Measurements from ENCODE around the gene ANKRD28. TPM values are rescaled to one million over a fixed set of nuclear protein-coding genes. Genes with fewer than 3 reads are reported as not detected.

ANKRD28 gene
- total and polyA plus RNA-seq, 7 experiments from 2014 or later: 8.7 to 70.4 (median 28.5) TPM

DNA sequence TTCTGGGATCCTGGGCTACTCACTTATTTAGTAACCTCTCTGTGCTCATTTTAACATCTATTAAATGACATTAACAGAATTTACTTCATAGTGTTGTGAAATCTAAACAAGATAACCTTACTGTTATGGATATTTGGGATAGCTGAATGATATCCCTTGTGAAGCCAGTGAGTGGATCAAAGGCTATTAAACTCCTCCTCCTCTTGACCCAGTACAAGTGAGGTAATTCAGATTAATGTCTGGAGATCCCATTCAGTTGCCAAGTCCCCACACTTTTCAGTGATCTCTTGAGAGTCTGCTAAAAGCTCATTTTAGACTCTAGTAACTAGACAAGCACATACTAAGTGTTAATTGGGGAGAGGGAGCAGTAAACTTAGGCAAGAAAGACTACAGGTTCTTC, 2.5 kb upstream of the ANKRD28 start:
- peaks cover 26 to 33% of the 10 kb centered on the region in 2 donors for H3K4me1 ChIP-seq (ENCODE audit: control insufficient read depth in 2 of 2, insufficient read depth in 2 of 2, low read length in 2 of 2)
- ATAC-seq: no peak
- Mint-ChIP-seq H3K4me1 (peaks cover 44 to 95% (median 79%) of the 10 kb centered on the region in 7 donors), H3K27ac (peak overlapping the region in 5 of 9 donors; percentile 14 to 83 (median 39)), H3K27me3 (no peaks in the 10 kb centered on the region), H3K4me3 (peak overlapping the region in 3 of 10 donors; percentile 7 to 30 (median 12)), H3K9me3 (peaks cover 0 to 6% (median 0%) of the 10 kb centered on the region in 11 donors), H3K36me3 (peaks cover 0 to 19% (median 4%) of the 10 kb centered on the region in 5 donors)
- intact Hi-C loops (cut with micrococcal nuclease): loop anchor here in 1 of 2 donors (1.0 kb wide), 1 partner anchor 8 kb away; no protein-coding TSS in a partner anchor
- ChIA-PET CTCF (interaction anchor here (1.0 kb wide), 1 partner anchor 170 kb away, joined by 4 read pairs; no protein-coding TSS in a partner anchor), POLR2A (no interaction called here)
- no peaks in the 10 kb centered on the region for H3K36me3 ChIP-seq (ENCODE audit: control insufficient read depth in 2 of 3, insufficient read depth in 3 of 3, low read length in 3 of 3)
- no peaks in the 10 kb centered on the region for H3K27me3 ChIP-seq (ENCODE audit: control insufficient read depth in 2 of 2, insufficient read depth in 2 of 2, low read length in 2 of 2)
- no peak overlapping the region for H3K4me3 ChIP-seq (ENCODE audit: low read length)
- no peak overlapping the region for H3K27ac ChIP-seq (ENCODE audit: low read depth, low read length)
- no peak for DNase-seq
- no peaks in the 10 kb centered on the region for H3K9me3 ChIP-seq (ENCODE audit: control insufficient read depth in 2 of 3, low read length in 3 of 3)

DNA sequence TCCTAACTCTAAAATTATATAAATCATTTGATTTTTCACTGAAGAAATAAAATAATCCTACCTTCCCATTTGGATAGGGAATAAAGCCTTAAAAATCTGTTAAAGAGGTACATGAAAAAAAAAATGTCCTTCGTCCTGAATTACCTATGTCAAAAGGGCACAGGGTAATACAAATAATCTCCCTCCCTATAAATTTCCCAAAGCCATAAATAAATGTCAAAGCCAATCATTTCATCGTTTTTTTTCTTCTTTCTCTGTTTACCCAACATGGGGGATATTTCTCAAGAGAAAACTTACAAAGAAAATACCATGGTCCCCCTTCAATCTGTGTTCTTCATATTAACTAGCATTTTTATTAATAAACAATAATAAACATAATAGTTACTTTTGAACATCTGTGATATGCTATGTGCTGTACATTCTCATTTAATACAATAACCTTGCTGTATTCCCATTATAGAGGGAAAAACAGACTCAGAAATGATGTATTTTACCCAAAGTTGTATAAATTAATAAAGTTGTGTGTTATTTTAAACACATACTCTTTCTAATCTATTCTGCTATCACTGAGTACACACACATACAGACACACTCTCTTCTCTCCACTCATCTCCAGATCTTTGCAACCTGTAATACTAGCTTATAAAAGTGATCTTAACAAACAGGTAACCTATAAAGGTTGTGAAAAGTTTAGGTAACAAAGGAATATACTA, 910 bp upstream of the ANKRD28 start:
- POLR2A ChIA-PET: interaction anchor here (1.0 kb wide), 1 partner anchor 23 kb away, joined by 3 read pairs; no protein-coding TSS in a partner anchor
- Histone ChIP-seq H3K27me3 (ENCODE audit: control insufficient read depth in 2 of 2, insufficient read depth in 2 of 2, low read length in 2 of 2) (no peaks in the 10 kb centered on the region), H3K9me3 (ENCODE audit: control insufficient read depth in 2 of 3, low read length in 3 of 3) (no peaks in the 10 kb centered on the region), H3K36me3 (ENCODE audit: control insufficient read depth in 2 of 3, insufficient read depth in 3 of 3, low read length in 3 of 3) (no peaks in the 10 kb centered on the region), H3K4me1 (ENCODE audit: control insufficient read depth in 2 of 2, insufficient read depth in 2 of 2, low read length in 2 of 2) (peaks cover 26 to 33% of the 10 kb centered on the region in 2 donors), H3K4me3 (ENCODE audit: low read length) (no peak overlapping the region), H3K27ac (ENCODE audit: low read depth, low read length) (no peak overlapping the region)
- DNase-seq (no peak), ATAC-seq (no peak)
- H3K27me3 Mint-ChIP-seq: no peaks in the 10 kb centered on the region
- intact Hi-C loops (cut with micrococcal nuclease): loop anchor here in 1 of 2 donors (1.0 to 5.0 kb wide), 3 partner anchors 53 to 371 kb away; partner anchors contain the start of genes EAF1 and METTL6
- peaks cover 39 to 90% (median 76%) of the 10 kb centered on the region in 7 donors for H3K4me1 Mint-ChIP-seq
- CTCF ChIA-PET: no interaction called here
- H3K36me3 Mint-ChIP-seq: peaks cover 0 to 16% (median 9%) of the 10 kb centered on the region in 5 donors
- H3K27ac Mint-ChIP-seq: peak overlapping the region in 2 of 9 donors; percentile 40 to 51
- H3K4me3 Mint-ChIP-seq: peak overlapping the region in 5 of 10 donors; percentile 13 to 44 (median 20)
- H3K9me3 Mint-ChIP-seq: peaks cover 0 to 6% (median 0%) of the 10 kb centered on the region in 11 donors

GRCh38 chr3:15796771-15797641, 773 bp downstream of the ANKRD28 start:
- Mint-ChIP-seq H3K27ac (peak overlapping the region in 7 of 9 donors; percentile 4 to 97 (median 48)), H3K9me3 (peaks cover 0 to 2% (median 0%) of the 10 kb centered on the region in 11 donors), H3K36me3 (peaks cover 0 to 17% (median 5%) of the 10 kb centered on the region in 5 donors), H3K27me3 (no peaks in the 10 kb centered on the region), H3K4me1 (peaks cover 42 to 80% (median 72%) of the 10 kb centered on the region in 7 donors), H3K4me3 (peak overlapping the region in 9 of 10 donors; percentile 7 to 96 (median 40))
- CTCF ChIA-PET: interaction anchor here (0.6 kb wide), 1 partner anchor 487 kb away, joined by 4 read pairs; no protein-coding TSS in a partner anchor
- DNase-seq (no peak), ATAC-seq (peak; percentile 22)
- Histone ChIP-seq H3K27me3 (ENCODE audit: control insufficient read depth in 2 of 2, insufficient read depth in 2 of 2, low read length in 2 of 2) (no peaks in the 10 kb centered on the region), H3K4me1 (ENCODE audit: control insufficient read depth in 2 of 2, insufficient read depth in 2 of 2, low read length in 2 of 2) (peaks cover 26 to 36% of the 10 kb centered on the region in 2 donors), H3K36me3 (ENCODE audit: control insufficient read depth in 2 of 3, insufficient read depth in 3 of 3, low read length in 3 of 3) (no peaks in the 10 kb centered on the region), H3K9me3 (ENCODE audit: control insufficient read depth in 2 of 3, low read length in 3 of 3) (no peaks in the 10 kb centered on the region), H3K4me3 (ENCODE audit: low read length) (peak overlapping the region; percentile 0), H3K27ac (ENCODE audit: low read depth, low read length) (no peak overlapping the region)
- POLR2A ChIA-PET: no interaction called here
- intact Hi-C loops (cut with micrococcal nuclease): loop anchor here in 1 of 2 donors (1.0 to 5.0 kb wide), 6 partner anchors 8 to 370 kb away; partner anchors contain the start of genes BTD, EAF1, HACL1 and METTL6

- no peak for ATAC-seq
- Histone ChIP-seq H3K9me3 (ENCODE audit: control insufficient read depth in 2 of 3, low read length in 3 of 3) (no peaks in the 10 kb centered on the region), H3K36me3 (ENCODE audit: control insufficient read depth in 2 of 3, insufficient read depth in 3 of 3, low read length in 3 of 3) (no peaks in the 10 kb centered on the region), H3K27me3 (ENCODE audit: control insufficient read depth in 2 of 2, insufficient read depth in 2 of 2, low read length in 2 of 2) (no peaks in the 10 kb centered on the region), H3K4me3 (ENCODE audit: low read length) (no peak overlapping the region), H3K27ac (ENCODE audit: low read depth, low read length) (no peak overlapping the region), H3K4me1 (ENCODE audit: control insufficient read depth in 2 of 2, insufficient read depth in 2 of 2, low read length in 2 of 2) (peaks cover 24 to 32% of the 10 kb centered on the region in 2 donors)
- ChIA-PET CTCF (interaction anchor here (0.6 kb wide), 2 partner anchors 34 to 488 kb away, joined by 3 to 4 read pairs; no protein-coding TSS in a partner anchor), POLR2A (no interaction called here)
- peaks cover 0 to 6% (median 0%) of the 10 kb centered on the region in 11 donors for H3K9me3 Mint-ChIP-seq
- H3K27ac Mint-ChIP-seq: peak overlapping the region in 3 of 9 donors; percentile 48 to 97 (median 49)
- peaks cover 0 to 24% (median 11%) of the 10 kb centered on the region in 5 donors for H3K36me3 Mint-ChIP-seq
- H3K4me1 Mint-ChIP-seq: peaks cover 40 to 80% (median 69%) of the 10 kb centered on the region in 7 donors
- intact Hi-C loops (cut with micrococcal nuclease): loop anchor here in 1 of 2 donors (2.0 to 5.0 kb wide), 4 partner anchors 62 to 369 kb away; partner anchors contain the start of genes EAF1 and METTL6
- H3K27me3 Mint-ChIP-seq: no peaks in the 10 kb centered on the region
- peak overlapping the region in 4 of 10 donors; percentile 23 to 96 (median 58) for H3K4me3 Mint-ChIP-seq
- DNase-seq: no peak
These were observed 1.4 kb downstream of the ANKRD28 start for GRCh38 chr3:15796331-15796730.

GRCh38 chr3:15795651-15796308, 2.0 kb downstream of the ANKRD28 start:
- Mint-ChIP-seq H3K36me3 (peaks cover 0 to 30% (median 16%) of the 10 kb centered on the region in 5 donors), H3K27me3 (no peaks in the 10 kb centered on the region), H3K4me3 (peak overlapping the region in 3 of 10 donors; percentile 11 to 96 (median 60)), H3K4me1 (peaks cover 37 to 80% (median 69%) of the 10 kb centered on the region in 7 donors), H3K9me3 (peaks cover 0 to 8% (median 0%) of the 10 kb centered on the region in 11 donors), H3K27ac (peak overlapping the region in 2 of 9 donors; percentile 15 to 97)
- DNase-seq: peak in 2 of 9 donors; percentile 5 to 19
- Histone ChIP-seq H3K36me3 (ENCODE audit: control insufficient read depth in 2 of 3, insufficient read depth in 3 of 3, low read length in 3 of 3) (no peaks in the 10 kb centered on the region), H3K9me3 (ENCODE audit: control insufficient read depth in 2 of 3, low read length in 3 of 3) (no peaks in the 10 kb centered on the region), H3K27ac (ENCODE audit: low read depth, low read length) (no peak overlapping the region), H3K4me1 (ENCODE audit: control insufficient read depth in 2 of 2, insufficient read depth in 2 of 2, low read length in 2 of 2) (peaks cover 18 to 27% of the 10 kb centered on the region in 2 donors), H3K27me3 (ENCODE audit: control insufficient read depth in 2 of 2, insufficient read depth in 2 of 2, low read length in 2 of 2) (no peaks in the 10 kb centered on the region), H3K4me3 (ENCODE audit: low read length) (no peak overlapping the region)
- CTCF ChIA-PET: interaction anchor here (0.6 kb wide), 1 partner anchor 33 kb away, joined by 3 read pairs; no protein-coding TSS in a partner anchor
- ATAC-seq: peak; percentile 41
- POLR2A ChIA-PET: no interaction called here
- intact Hi-C loops (cut with micrococcal nuclease): loop anchor here in 1 of 2 donors (2.0 to 5.0 kb wide), 5 partner anchors 25 to 368 kb away; partner anchors contain the start of genes EAF1 and METTL6

Measured in naive thymus-derived CD4-positive, alpha-beta T cell (primary cell).